Nephron progenitor cell (in vitro differentiated cells): Measurements from ENCODE around the gene DRAM1.

ENCODE experiments used
- DNase-seq: peaks from one replicate; pipeline ENCODE4 v3.0.0; 2021
- H3K27ac Mint-ChIP-seq: 2 replicates; pipeline ENCODE4 v1.8.0; 2021; ENCODE audit warnings: mild to moderate bottlenecking, moderate library complexity, mixed read lengths
- H3K27me3 Mint-ChIP-seq: 2 replicates; pipeline ENCODE4 v1.8.0; 2021; ENCODE audit warnings: mild to moderate bottlenecking, low read depth, mixed read lengths; ENCODE audit not compliant: poor library complexity
- H3K36me3 Mint-ChIP-seq: 2 replicates; pipeline ENCODE4 v1.8.0; 2021; ENCODE audit warnings: low read depth, mixed read lengths
- H3K4me1 Mint-ChIP-seq: 2 replicates; pipeline ENCODE4 v1.8.0; 2021; ENCODE audit warnings: mixed read lengths
- H3K4me3 Mint-ChIP-seq: 2 replicates; pipeline ENCODE4 v1.8.0; 2021; ENCODE audit warnings: mild to moderate bottlenecking, moderate library complexity, mixed read lengths
- H3K9me3 Mint-ChIP-seq: 2 replicates; pipeline ENCODE4 v1.8.0; 2021; ENCODE audit warnings: mild to moderate bottlenecking, moderate library complexity, mixed read lengths
- TF ChIP-seq, protein P1 (sequence below): fragments of 200-600 bp; sonication (generic); IDR thresholded peaks from 2 replicates; pipeline ENCODE4 v1.5.0; 2021; ENCODE audit warnings: antibody characterized with exemption

DRAM1 gene, protein sequence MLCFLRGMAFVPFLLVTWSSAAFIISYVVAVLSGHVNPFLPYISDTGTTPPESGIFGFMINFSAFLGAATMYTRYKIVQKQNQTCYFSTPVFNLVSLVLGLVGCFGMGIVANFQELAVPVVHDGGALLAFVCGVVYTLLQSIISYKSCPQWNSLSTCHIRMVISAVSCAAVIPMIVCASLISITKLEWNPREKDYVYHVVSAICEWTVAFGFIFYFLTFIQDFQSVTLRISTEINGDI

DNA sequence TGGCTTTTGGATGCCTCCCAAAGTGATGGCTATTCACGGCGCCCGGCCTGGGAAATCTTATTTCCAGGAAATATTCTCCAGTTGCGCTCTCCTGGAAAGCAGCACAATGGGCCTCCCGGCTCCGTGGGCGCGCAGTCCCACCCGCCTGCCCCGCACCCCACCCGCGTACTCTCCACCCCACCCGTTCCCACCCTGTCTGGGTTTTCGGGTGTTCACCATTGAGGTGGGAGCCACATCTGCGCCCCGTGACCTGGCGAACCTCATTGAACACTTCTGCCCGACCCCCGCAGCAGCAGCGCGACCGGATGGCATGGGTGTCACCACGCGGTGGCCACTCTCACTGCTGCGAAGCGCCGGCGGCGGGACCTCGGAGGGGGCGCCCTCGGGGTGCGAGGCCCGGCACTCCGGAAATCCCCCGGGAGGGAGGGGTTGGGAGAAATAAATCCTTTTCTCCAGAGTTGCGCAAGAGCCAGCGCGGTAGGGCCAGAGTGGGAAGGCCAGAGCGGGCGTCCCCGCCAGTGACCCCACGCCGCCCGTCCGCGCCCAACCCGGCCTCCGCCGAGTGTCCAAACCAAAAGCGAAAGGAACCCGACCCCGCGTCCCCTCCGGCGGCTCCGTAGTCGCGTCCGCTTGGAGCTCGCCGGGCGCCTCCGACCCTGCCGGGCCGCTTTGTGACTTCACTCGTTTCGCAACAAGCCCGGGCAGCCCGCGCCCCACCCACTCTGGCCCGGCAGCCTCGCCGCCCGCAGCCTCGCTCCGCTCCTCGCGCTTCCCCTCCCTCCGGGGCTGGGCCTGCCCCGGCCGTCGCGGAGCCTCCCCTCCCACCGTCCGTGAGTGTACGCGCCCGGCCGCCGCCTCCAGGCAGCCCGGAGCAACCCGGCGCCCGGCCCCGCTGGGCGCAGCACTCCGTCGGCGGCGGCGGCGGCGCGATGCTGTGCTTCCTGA, at the start of gene DRAM1:
TSS of gene DRAM1 (plus strand) at position 720 of the 945 bp plus-strand sequence. CDS start at position 930, 210 bp downstream.
- H3K4me1 Mint-ChIP-seq = peaks cover 13% of the 10 kb centered on the region
- H3K27ac Mint-ChIP-seq = no peak within 1 kb of the TSS
- peaks cover 25% of the 10 kb centered on the region for H3K27me3 Mint-ChIP-seq
- H3K9me3 Mint-ChIP-seq = peaks cover 4% of the 10 kb centered on the region
- TF ChIP-seq, protein P1, sequence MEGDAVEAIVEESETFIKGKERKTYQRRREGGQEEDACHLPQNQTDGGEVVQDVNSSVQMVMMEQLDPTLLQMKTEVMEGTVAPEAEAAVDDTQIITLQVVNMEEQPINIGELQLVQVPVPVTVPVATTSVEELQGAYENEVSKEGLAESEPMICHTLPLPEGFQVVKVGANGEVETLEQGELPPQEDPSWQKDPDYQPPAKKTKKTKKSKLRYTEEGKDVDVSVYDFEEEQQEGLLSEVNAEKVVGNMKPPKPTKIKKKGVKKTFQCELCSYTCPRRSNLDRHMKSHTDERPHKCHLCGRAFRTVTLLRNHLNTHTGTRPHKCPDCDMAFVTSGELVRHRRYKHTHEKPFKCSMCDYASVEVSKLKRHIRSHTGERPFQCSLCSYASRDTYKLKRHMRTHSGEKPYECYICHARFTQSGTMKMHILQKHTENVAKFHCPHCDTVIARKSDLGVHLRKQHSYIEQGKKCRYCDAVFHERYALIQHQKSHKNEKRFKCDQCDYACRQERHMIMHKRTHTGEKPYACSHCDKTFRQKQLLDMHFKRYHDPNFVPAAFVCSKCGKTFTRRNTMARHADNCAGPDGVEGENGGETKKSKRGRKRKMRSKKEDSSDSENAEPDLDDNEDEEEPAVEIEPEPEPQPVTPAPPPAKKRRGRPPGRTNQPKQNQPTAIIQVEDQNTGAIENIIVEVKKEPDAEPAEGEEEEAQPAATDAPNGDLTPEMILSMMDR = no peak
- peaks cover 4% of the 10 kb centered on the region for H3K36me3 Mint-ChIP-seq
- peak within 1 kb of the TSS; percentile 90 for H3K4me3 Mint-ChIP-seq
- DNase-seq = peak; percentile 80

DNA sequence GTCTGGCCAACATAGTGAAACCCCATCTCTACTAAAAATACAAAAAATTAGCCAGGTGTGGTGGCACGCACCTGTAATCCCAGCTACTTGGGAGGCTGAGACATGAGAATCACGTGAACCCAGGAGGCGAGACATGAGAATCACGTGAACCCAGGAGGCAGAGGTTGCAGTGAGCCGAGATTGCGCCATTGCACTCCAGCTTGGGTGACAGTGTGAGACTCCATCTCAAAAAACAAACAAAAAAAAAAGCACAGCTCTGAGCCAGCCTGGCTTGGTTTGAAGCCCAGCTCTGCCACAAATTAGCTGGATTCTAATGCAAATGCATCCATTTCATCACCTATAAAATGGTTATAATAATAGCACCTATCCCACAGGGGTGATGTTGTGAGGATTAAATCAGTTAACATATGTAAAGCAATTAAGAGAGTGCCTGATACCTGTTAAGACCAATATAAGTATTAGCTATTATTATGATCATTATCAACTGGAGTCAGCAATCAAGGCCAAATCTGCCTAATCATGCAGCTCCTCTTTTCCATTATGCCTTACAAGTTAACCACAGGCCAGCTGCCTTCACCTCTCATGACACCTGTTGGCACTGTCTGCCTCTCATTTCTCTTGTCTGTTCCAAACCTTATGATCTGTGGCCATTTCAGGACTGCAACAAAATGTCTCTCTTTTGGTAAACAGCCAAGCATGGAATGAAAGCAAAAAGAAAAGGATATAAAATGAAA, 48.8 kb upstream of the DRAM1 start:
- Mint-ChIP-seq H3K9me3 (no peaks in the 10 kb centered on the region), H3K36me3 (no peaks in the 10 kb centered on the region), H3K4me1 (peaks cover 14% of the 10 kb centered on the region), H3K27me3 (peaks cover 14% of the 10 kb centered on the region), H3K27ac (no peak overlapping the region), H3K4me3 (peak overlapping the region; percentile 96)
- no peak for DNase-seq
- TF ChIP-seq, protein P1 = no peak

DNA sequence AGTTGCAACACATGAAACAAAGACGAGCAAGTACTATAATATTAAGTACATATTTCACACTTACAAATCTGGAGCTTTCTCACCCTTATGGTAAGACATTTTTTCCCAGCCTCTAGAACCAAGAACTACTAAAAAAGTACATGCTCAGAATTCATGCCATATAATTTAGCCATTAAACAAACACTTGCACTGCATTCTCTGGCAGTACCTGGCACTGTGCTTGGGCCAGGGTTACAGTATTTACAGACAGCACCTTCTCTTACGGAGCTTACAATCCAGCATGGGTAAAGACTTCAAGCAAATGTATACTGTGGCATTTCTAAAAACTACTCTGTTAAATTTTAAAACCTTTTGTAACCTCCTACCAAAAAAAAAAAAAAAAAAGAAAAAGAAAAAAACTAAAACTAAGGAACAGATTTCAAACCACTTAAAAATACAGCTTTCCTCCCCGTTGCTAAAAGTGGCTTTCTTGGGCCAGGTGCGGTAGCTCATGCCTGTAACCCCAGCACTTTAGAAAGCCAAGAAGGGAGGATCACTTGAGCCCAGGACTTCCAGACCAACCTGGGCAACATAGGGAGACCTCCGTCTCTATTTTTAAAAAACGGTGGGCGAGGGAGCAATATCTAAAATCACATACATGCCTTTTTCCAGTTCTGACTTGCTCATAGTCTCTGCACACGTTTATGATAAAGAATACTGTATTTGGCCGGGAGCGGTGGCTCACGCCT, 47.6 kb upstream of the DRAM1 start:
- Mint-ChIP-seq H3K4me1 (peaks cover 8% of the 10 kb centered on the region), H3K27me3 (peaks cover 14% of the 10 kb centered on the region), H3K9me3 (no peaks in the 10 kb centered on the region), H3K36me3 (no peaks in the 10 kb centered on the region), H3K27ac (peak overlapping the region; percentile 48), H3K4me3 (peak overlapping the region; percentile 96)
- DNase-seq = no peak
- TF ChIP-seq, protein P1 = no peak

DNA sequence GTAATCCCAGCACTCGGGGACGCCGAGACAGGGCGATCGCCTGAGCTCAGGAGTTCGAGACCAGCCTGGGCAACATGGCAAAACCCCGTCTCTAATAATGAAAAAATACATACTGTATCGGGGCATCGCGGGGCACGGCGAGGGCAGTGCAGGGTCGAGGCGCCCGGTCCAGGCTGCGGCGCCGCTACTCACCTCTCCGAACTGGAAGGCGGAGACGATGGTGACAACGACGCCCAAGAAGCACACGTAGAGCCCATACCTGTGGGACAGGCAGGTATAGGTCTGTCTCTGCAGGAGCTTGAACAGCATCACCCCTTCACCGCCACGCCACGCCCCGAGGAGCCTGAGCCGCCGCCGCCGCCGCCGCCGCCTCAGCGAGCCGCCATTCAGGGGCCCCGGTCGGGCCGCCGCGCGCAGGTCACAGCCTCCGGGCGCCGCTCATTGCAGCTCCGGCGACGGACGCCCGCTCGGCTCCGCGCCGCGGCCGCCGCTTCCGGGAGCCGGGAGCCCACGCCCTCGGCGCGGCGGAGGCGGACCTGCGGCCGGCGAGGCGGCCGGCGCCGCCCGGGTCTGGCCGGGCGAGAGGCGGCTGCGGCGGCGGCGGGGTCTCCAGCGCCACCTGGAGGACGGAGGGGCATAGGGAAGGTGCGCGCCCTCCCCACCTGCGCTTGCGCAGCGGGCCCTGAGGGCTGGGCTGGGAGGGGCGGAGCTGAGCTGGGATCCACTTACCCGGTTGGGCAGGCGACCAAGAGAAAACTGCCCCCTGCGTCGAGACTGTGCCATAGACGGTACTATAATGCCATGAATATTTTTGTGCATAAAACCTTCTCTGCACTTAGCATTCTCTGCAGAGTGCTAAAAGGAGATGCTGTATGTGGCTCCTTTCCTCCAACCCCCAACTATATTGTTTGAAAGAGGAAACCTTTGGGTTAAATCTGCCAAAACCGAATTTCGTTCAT, 46.7 kb upstream of the DRAM1 start, which contains the start of gene GNPTAB:
TSS of gene GNPTAB (minus strand) at position 593 of the 959 bp plus-strand sequence. CDS start at position 309, 284 bp downstream.
- peaks cover 14% of the 10 kb centered on the region for H3K27me3 Mint-ChIP-seq
- H3K27ac Mint-ChIP-seq = peak within 1 kb of the TSS; percentile 48
- no peaks in the 10 kb centered on the region for H3K36me3 Mint-ChIP-seq
- no peaks in the 10 kb centered on the region for H3K9me3 Mint-ChIP-seq
- peaks cover 5% of the 10 kb centered on the region for H3K4me1 Mint-ChIP-seq
- DNase-seq = peak; percentile 95
- peak within 1 kb of the TSS; percentile 96 for H3K4me3 Mint-ChIP-seq
- TF ChIP-seq, protein P1 = peak; percentile 58
